Measurements from ENCODE around the gene PCBP3.

PCBP3 gene

DNA sequence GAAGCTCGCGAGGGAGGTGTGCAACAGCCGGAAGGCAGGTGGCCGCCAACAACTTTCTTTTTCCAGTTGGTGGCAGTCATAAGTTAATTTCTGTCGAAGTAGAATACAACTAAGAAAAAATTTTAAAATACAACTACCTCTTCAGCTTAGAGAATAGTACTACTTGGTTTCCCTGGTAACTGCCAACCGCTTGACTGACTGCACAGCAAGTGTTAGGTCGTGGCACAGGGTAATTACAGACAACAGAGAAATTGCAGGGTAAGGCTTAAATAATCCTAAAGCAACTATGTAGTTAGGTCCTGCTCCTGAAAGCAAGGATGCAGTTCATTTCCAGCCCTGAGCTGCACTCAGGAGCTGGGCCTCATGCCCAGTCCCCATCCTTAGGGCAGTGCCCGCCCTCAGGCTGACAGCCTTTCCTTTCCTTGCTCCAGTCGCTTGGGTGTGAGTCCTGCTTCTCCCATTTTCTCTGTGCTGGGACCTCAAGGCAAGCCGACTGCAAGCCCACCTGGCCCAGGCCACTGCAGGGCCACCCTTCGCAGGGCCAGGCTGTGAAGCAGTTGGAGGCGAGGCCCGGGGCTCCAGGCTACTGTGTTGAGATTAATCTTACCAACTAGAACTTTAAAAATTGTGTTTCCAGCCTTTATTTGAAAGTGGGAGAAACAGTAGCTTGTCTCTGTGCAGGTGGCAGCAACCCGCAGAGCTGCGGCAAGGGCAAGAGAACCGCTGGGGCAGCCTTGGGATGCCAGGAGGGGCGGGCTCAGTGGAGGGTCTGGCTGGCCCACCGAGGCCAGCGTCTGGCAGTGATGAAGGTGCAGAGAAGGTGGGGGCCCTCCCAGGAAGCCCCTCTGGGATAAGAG is 148.3 kb downstream of the PCBP3 start:
- Mint-ChIP-seq H3K4me1 (ENCODE audit: low read depth) (no peaks in the 10 kb centered on the region), H3K27ac (no peak overlapping the region), H3K9me3 (no peaks in the 10 kb centered on the region), H3K4me3 (no peak overlapping the region), H3K36me3 (ENCODE audit: low read depth) (no peaks in the 10 kb centered on the region), H3K27me3 (ENCODE audit: low read depth) (no peaks in the 10 kb centered on the region)

- H3K4me3 Mint-ChIP-seq: no peak overlapping the region
- H3K27ac Mint-ChIP-seq: no peak overlapping the region
- H3K9me3 Mint-ChIP-seq: no peaks in the 10 kb centered on the region
- no peaks in the 10 kb centered on the region for H3K27me3 Mint-ChIP-seq (ENCODE audit: low read depth)
- no peaks in the 10 kb centered on the region for H3K4me1 Mint-ChIP-seq (ENCODE audit: low read depth)
- H3K36me3 Mint-ChIP-seq (ENCODE audit: low read depth): no peaks in the 10 kb centered on the region
These were observed 149.3 kb downstream of the PCBP3 start for GRCh38 chr21:45792682-45793383.

- no peaks in the 10 kb centered on the region for H3K4me1 Mint-ChIP-seq (ENCODE audit: low read depth)
- H3K27me3 Mint-ChIP-seq (ENCODE audit: low read depth): no peaks in the 10 kb centered on the region
- no peak overlapping the region for H3K27ac Mint-ChIP-seq
- H3K9me3 Mint-ChIP-seq: no peaks in the 10 kb centered on the region
- H3K4me3 Mint-ChIP-seq: no peak overlapping the region
- no peaks in the 10 kb centered on the region for H3K36me3 Mint-ChIP-seq (ENCODE audit: low read depth)
These were observed 150.5 kb downstream of the PCBP3 start for GRCh38 chr21:45794027-45794426.

GRCh38 chr21:45796003-45796402 is 152.5 kb downstream of the PCBP3 start:
- H3K27me3 Mint-ChIP-seq (ENCODE audit: low read depth): no peaks in the 10 kb centered on the region
- H3K36me3 Mint-ChIP-seq (ENCODE audit: low read depth): no peaks in the 10 kb centered on the region
- no peaks in the 10 kb centered on the region for H3K4me1 Mint-ChIP-seq (ENCODE audit: low read depth)
- H3K27ac Mint-ChIP-seq: no peak overlapping the region
- no peak overlapping the region for H3K4me3 Mint-ChIP-seq
- no peaks in the 10 kb centered on the region for H3K9me3 Mint-ChIP-seq

GRCh38 chr21:45797338-45797737 is 153.8 kb downstream of the PCBP3 start:
- H3K27me3 Mint-ChIP-seq (ENCODE audit: low read depth): no peaks in the 10 kb centered on the region
- no peaks in the 10 kb centered on the region for H3K4me1 Mint-ChIP-seq (ENCODE audit: low read depth)

GRCh38 chr21:45799765-45800338 is 156.3 kb downstream of the PCBP3 start:
- Mint-ChIP-seq H3K27me3 (ENCODE audit: low read depth) (no peaks in the 10 kb centered on the region), H3K9me3 (no peaks in the 10 kb centered on the region), H3K27ac (no peak overlapping the region), H3K4me3 (no peak overlapping the region), H3K36me3 (ENCODE audit: low read depth) (no peaks in the 10 kb centered on the region), H3K4me1 (ENCODE audit: low read depth) (no peaks in the 10 kb centered on the region)

More at GRCh38 chr21:45797338-45797737, 153.8 kb downstream of the PCBP3 start:
- H3K9me3 Mint-ChIP-seq: no peaks in the 10 kb centered on the region
- no peak overlapping the region for H3K4me3 Mint-ChIP-seq
- no peak overlapping the region for H3K27ac Mint-ChIP-seq
- no peaks in the 10 kb centered on the region for H3K36me3 Mint-ChIP-seq (ENCODE audit: low read depth)

- H3K9me3 Mint-ChIP-seq: no peaks in the 10 kb centered on the region
- no peaks in the 10 kb centered on the region for H3K36me3 Mint-ChIP-seq (ENCODE audit: low read depth)
- no peaks in the 10 kb centered on the region for H3K27me3 Mint-ChIP-seq (ENCODE audit: low read depth)
- H3K27ac Mint-ChIP-seq: no peak overlapping the region
- H3K4me3 Mint-ChIP-seq: no peak overlapping the region
- H3K4me1 Mint-ChIP-seq (ENCODE audit: low read depth): no peaks in the 10 kb centered on the region
These were observed 157.0 kb downstream of the PCBP3 start for GRCh38 chr21:45800339-45801080.

GRCh38 chr21:45801129-45801964 is 157.8 kb downstream of the PCBP3 start:
- Mint-ChIP-seq H3K36me3 (ENCODE audit: low read depth) (no peaks in the 10 kb centered on the region), H3K4me1 (ENCODE audit: low read depth) (no peaks in the 10 kb centered on the region), H3K27ac (no peak overlapping the region), H3K9me3 (no peaks in the 10 kb centered on the region), H3K27me3 (ENCODE audit: low read depth) (no peaks in the 10 kb centered on the region), H3K4me3 (no peak overlapping the region)

- H3K4me3 Mint-ChIP-seq: no peak overlapping the region
- no peak overlapping the region for H3K27ac Mint-ChIP-seq
- no peaks in the 10 kb centered on the region for H3K4me1 Mint-ChIP-seq (ENCODE audit: low read depth)
- H3K27me3 Mint-ChIP-seq (ENCODE audit: low read depth): no peaks in the 10 kb centered on the region
- no peaks in the 10 kb centered on the region for H3K36me3 Mint-ChIP-seq (ENCODE audit: low read depth)
- no peaks in the 10 kb centered on the region for H3K9me3 Mint-ChIP-seq
These were observed 158.5 kb downstream of the PCBP3 start for GRCh38 chr21:45801989-45802388.

GRCh38 chr21:45802425-45802824 is 158.9 kb downstream of the PCBP3 start:
- Mint-ChIP-seq H3K27me3 (ENCODE audit: low read depth) (no peaks in the 10 kb centered on the region), H3K36me3 (ENCODE audit: low read depth) (peaks cover 3% of the 10 kb centered on the region)

GRCh38 chr21:45802956-45803617 is 159.6 kb downstream of the PCBP3 start:
- Mint-ChIP-seq H3K27ac (no peak overlapping the region), H3K4me1 (ENCODE audit: low read depth) (no peaks in the 10 kb centered on the region), H3K4me3 (no peak overlapping the region), H3K9me3 (no peaks in the 10 kb centered on the region), H3K27me3 (ENCODE audit: low read depth) (no peaks in the 10 kb centered on the region), H3K36me3 (ENCODE audit: low read depth) (peaks cover 5% of the 10 kb centered on the region)

More at GRCh38 chr21:45802425-45802824, 158.9 kb downstream of the PCBP3 start:
- no peak overlapping the region for H3K4me3 Mint-ChIP-seq
- H3K9me3 Mint-ChIP-seq: no peaks in the 10 kb centered on the region
- H3K4me1 Mint-ChIP-seq (ENCODE audit: low read depth): no peaks in the 10 kb centered on the region
- H3K27ac Mint-ChIP-seq: peak overlapping the region; percentile 27

DNA sequence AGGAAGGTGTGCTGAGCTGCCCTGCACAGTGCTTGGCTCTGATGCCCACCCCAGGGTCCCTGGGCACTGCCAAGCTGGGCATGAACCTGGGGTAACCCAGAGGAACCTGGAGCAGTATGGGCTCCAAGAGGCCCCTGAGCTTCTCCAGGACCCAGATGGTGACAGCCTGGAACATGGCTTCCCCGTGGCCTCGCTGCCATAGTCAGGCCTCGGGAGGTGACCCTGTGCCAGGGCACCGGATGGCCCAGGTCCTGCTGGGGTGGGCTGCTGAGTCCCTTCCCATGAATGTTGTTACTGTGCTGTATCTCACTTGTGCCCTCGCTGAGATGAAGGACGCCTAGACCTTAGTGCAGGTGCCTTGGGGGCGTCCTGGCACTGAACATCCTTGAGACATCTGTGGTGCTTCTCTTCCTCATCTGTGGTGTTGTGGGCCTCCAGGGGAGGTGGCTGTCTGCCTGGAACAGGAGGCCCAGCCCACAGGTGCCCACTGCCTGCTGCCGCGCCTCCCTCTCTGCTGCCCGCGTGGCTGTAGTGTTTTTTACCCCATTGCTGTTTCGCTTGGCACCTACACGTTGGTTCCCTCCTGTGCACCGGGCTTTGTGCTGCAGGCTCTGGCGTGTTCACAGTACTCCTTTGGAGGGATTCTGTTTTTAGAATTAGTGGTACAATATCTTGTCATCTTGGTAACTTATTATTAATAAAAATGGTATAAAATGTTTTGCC is 160.3 kb downstream of the PCBP3 start:
- no peaks in the 10 kb centered on the region for H3K4me1 Mint-ChIP-seq (ENCODE audit: low read depth)
- no peak overlapping the region for H3K4me3 Mint-ChIP-seq

GRCh38 chr21:45804809-45805313 is 161.3 kb downstream of the PCBP3 start:
- Mint-ChIP-seq H3K27me3 (ENCODE audit: low read depth) (no peaks in the 10 kb centered on the region), H3K9me3 (no peaks in the 10 kb centered on the region), H3K36me3 (ENCODE audit: low read depth) (peaks cover 5% of the 10 kb centered on the region), H3K4me3 (no peak overlapping the region), H3K27ac (no peak overlapping the region), H3K4me1 (ENCODE audit: low read depth) (no peaks in the 10 kb centered on the region)

More for the DNA sequence above, 160.3 kb downstream of the PCBP3 start:
- no peaks in the 10 kb centered on the region for H3K27me3 Mint-ChIP-seq (ENCODE audit: low read depth)
- H3K27ac Mint-ChIP-seq: no peak overlapping the region
- H3K9me3 Mint-ChIP-seq: no peaks in the 10 kb centered on the region
- peaks cover 5% of the 10 kb centered on the region for H3K36me3 Mint-ChIP-seq (ENCODE audit: low read depth)
